Ovary (tissue), 3 donors: ENCODE data around the gene AIF1L.

Source experiments
- EP300 ChIP-seq: sonication (generic); formaldehyde crosslinking; IDR thresholded peaks from one replicate; pipeline ENCODE4 v1.6.1; 2017; ENCODE audit warnings: antibody characterized with exemption
- POLR2A ChIP-seq: fragments of 450-650 bp; IDR thresholded peaks from one replicate; pipeline ENCODE4 v1.6.1; 2017; ENCODE audit warnings: antibody characterized with exemption, mild to moderate bottlenecking, moderate library complexity
- TF ChIP-seq, protein P1 (sequence below), 3 donors: fragments of 450-650 bp in 2 of 3; fragments of 200-600 bp in 1 of 3; IDR thresholded peaks; one replicate each; pipeline versions ENCODE4 v1.5.1 to v1.8.0; 2016 to 2022; ENCODE audit warnings: antibody characterized with exemption in 3 of 3, mild to moderate bottlenecking in 1 of 3
- donor health status: DM: no; HTN: no; CAD: no.

DNA sequence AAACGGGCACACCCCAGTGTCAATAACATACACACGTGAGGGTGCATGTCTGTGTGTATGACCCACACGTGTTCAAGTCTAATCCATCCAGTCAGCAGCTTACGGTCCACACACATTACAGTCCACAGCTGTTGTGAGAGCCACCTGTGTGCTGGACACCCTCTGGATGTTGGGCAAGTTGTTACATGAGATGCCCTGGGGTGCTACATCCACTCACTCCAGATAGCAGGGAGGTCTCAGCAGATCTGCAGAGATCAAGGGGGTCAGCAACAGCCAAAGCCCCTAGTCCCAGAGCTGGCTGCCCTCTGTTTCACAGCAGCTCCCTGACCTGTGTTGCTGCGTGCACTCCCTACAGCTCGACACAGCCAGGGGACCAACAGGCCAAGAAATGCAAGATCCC is 4.3 kb upstream of the AIF1L start:
- TF ChIP-seq, protein P1, sequence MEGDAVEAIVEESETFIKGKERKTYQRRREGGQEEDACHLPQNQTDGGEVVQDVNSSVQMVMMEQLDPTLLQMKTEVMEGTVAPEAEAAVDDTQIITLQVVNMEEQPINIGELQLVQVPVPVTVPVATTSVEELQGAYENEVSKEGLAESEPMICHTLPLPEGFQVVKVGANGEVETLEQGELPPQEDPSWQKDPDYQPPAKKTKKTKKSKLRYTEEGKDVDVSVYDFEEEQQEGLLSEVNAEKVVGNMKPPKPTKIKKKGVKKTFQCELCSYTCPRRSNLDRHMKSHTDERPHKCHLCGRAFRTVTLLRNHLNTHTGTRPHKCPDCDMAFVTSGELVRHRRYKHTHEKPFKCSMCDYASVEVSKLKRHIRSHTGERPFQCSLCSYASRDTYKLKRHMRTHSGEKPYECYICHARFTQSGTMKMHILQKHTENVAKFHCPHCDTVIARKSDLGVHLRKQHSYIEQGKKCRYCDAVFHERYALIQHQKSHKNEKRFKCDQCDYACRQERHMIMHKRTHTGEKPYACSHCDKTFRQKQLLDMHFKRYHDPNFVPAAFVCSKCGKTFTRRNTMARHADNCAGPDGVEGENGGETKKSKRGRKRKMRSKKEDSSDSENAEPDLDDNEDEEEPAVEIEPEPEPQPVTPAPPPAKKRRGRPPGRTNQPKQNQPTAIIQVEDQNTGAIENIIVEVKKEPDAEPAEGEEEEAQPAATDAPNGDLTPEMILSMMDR (IDR thresholded peaks at IDR 0.05), result no peak
- TF ChIP-seq POLR2A (no peak), EP300 (no peak)
